Uterus (tissue), 2 donors: ENCODE measurements around the gene P3H2.

Experiments
- CTCF ChIP-seq, 4 experiments: fragments of 200-600 bp in 2 of 4; fragments of 450-650 bp in 2 of 4; sonication (generic) in 2 of 4; IDR thresholded peaks; one replicate each; pipeline ENCODE4 v1.5.1; 2016 to 2019; ENCODE audit warnings: antibody characterized with exemption in 4 of 4, mild to moderate bottlenecking in 2 of 4, moderate library complexity in 1 of 4
- POLR2A ChIP-seq, 2 donors: fragments of 450-650 bp; IDR thresholded peaks; one replicate each; pipeline ENCODE4 v1.6.1; 2016; ENCODE audit warnings: antibody characterized with exemption in 2 of 2, mild to moderate bottlenecking in 1 of 2, moderate library complexity in 1 of 2

- TF ChIP-seq POLR2A (IDR thresholded peaks at IDR 0.05) (no peak), CTCF (IDR thresholded peaks at IDR 0.05) (no peak)
Measured at GRCh38 chr3:190121061-190121377, 322 bp upstream of the P3H2 start.
